Hindlimb muscle (tissue), 1 donor: ENCODE results near the gene ANTXR2. TPM values are rescaled to one million over a fixed set of nuclear protein-coding genes. Genes with fewer than 3 reads are reported as not detected.
"Not testable (repeated sequence)": the region's sequence is repeated elsewhere in the genome, so short reads cannot be mapped to it uniquely, and the experiment has no call there.

Experiments
- DNase-seq: peaks from one replicate; pipeline ENCODE4 v3.0.0-alpha.2; 2013
- polyA plus RNA-seq: library from polyadenylated mRNA; unstranded; fragments of 120-200 nt; gene quantifications from one replicate; pipeline ENCODE4 v1.2.1, GENCODE V29; 2013; ENCODE audit not compliant: insufficient read length

ANTXR2 gene
- 94.7 TPM for polyA plus RNA-seq

- DNase-seq: peak; percentile 86
These were observed at the start of gene ANTXR2 for GRCh38 chr4:80072744-80073472. TSS of gene ANTXR2 (minus strand) at chr4:80073229. CDS start at chr4:80072560, 669 bp downstream.

DNA sequence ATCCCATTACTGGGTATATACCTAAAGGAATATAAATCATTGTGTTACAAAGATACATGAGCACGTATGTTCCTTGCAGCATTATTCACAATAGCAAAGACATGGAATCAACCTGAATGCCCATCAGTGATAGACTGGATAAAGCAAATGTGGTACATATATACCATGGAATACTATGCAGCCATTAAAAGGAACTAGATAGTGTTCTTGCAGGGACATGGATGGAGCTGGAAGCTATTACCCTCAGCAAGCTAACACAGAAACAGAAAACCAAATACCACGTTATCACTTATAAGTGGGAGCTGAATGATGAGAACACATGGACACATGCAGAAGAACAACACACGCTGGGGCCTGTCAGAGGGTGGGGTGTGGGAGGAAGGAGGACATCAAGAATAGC lies 48.8 kb upstream of the ANTXR2 start:
- not testable (repeated sequence) for DNase-seq

- DNase-seq: not testable (repeated sequence)
These were observed 46.6 kb upstream of the ANTXR2 start for GRCh38 chr4:80119620-80120019.

GRCh38 chr4:80116516-80116915 lies 43.5 kb upstream of the ANTXR2 start:
- no peak for DNase-seq

- DNase-seq: no peak
These were observed 42.5 kb upstream of the ANTXR2 start for GRCh38 chr4:80115368-80116181.

DNA sequence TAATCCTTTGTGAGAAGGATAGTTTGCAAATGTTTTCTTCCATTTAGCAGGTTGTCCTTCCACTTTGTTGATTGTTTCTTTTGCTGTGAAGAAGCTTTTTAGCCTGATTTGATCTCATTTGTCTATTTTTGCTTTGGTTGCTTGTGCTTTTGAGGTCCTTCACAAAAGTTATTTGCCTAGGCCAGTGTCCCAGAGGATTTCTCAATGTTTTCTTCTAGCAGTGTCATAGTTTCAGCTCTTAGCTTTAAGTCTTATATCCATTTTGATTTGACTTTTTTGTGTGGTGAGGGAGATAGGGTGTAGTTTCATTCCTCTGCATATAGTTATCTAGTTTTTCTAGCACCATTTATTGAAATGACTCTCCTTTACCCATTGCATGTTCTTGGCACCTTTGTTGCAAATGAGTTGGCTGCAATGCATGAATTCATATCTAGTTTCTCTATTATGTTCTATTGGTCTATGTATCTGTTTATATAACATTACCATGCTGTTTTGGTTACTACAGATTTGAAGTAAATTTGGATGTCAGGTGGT lies 41.8 kb upstream of the ANTXR2 start:
- DNase-seq: no peak

DNA sequence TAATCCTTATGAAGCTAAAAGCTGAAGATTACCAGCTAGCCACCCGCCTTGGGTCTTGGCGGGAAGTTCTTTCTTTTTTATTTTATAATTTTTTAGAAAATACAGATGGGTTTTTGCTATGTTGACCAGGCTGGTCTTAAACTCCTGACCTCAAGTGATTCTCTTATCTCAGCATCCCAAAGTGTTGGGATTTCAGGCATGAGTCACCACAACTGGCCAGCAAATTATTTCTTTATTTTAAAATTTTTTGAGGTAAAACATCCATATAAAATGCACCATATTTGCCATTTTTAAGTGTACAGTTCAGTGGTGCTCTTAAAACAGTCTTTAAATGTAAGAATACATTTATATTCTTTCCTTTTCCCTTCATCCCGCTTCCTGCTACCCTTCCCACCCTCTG lies 40.6 kb upstream of the ANTXR2 start:
- no peak for DNase-seq

DNA sequence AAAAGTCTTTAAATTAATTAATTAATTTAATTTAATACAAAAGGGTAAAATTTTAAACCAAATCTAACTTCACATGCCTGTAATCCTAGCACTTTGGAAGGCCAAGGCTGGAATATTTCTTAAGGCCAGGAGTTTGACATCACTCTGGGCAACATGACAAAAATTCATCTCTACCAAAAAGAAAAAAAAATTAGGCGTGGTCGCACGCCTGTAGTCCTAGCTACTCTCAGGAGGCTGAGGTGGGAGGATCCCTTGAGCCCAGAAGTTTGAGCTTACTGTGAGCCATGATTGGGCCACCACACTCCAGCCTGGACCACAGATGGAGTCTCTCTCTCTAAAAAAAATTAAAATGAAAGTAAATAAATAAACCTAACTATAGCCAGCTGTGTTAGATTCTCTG lies 39.2 kb upstream of the ANTXR2 start:
- peak; percentile 69 for DNase-seq

GRCh38 chr4:80111276-80111675 lies 38.2 kb upstream of the ANTXR2 start:
- DNase-seq: no peak

DNA sequence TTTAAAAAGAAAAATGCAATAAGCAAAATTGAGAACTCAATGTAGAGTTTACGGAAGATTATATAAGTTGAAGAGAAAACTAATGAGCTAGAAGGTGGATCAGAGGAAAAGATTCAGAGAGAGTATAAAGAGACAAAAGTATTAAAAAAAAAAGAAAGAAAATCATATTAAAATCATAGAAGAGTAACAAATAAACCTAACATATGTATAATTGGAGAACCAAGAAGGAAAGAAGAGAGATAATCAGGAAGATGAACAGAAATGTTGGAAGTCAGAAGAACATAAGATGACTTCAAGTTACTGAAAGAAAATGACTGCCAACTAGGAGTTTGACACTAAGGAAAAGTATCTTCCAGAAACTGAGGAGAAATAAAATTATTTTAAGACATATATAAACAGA lies 34.3 kb upstream of the ANTXR2 start:
- DNase-seq: no peak

- DNase-seq: no peak
These were observed 31.9 kb upstream of the ANTXR2 start for GRCh38 chr4:80104927-80105326.

DNA sequence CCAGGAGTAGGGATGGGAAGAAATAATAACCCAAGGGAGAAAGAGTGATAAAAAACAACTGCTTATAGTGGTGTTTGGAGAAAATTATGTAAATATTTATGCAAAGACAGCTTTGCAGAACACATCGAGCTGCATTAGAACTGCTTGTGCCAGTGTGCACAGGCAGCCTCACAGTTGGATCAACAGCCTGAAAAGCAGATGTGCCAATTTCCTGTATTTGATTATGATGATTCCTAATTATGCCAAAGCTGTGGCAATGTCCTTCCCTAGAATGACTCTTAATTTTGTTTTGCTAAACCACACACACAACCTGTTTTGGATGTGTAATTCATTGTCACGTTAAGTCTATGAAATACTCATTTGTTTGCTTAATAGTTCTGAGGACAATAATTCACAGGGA lies 30.6 kb upstream of the ANTXR2 start:
- no peak for DNase-seq

GRCh38 chr4:80101792-80102116 lies 28.7 kb upstream of the ANTXR2 start:
- DNase-seq: no peak

DNA sequence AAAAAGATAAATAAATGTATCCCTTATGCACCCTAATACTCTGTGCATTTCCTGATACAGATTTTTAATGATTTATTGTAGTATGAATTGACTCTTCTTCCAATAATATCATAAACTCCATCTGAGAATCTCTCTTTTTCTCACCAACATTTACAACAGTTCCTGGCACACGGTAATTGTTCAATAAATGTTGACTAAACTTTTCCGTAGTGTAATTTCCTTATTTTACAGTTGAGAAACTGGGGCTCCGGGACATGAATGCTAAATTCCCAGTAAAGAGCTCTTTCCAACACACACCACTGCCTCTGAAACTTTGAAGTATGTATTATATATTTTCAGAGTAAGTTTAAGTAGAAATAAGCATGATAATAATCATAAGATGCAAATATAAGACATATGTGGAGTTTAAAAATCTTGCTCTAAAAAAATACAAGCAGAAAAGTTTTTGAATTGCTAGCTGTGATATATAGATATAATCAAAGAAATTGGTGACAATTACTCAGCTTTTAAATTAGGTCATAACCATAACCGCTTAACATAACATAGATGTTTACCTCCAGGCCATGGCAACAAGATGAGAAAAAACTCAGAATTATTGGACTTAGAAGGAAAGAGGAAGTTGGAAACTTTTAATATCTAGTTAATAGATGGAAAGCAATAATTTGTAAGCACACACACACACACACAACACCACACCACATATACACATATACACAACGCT lies 28.2 kb upstream of the ANTXR2 start:
- DNase-seq: no peak

GRCh38 chr4:80099671-80100070 lies 26.6 kb upstream of the ANTXR2 start:
- DNase-seq: no peak

GRCh38 chr4:80098635-80099034 lies 25.6 kb upstream of the ANTXR2 start:
- DNase-seq: no peak

GRCh38 chr4:80097400-80098177 lies 24.6 kb upstream of the ANTXR2 start:
- peak; percentile 66 for DNase-seq

GRCh38 chr4:80096175-80096850 lies 23.3 kb upstream of the ANTXR2 start:
- no peak for DNase-seq

DNA sequence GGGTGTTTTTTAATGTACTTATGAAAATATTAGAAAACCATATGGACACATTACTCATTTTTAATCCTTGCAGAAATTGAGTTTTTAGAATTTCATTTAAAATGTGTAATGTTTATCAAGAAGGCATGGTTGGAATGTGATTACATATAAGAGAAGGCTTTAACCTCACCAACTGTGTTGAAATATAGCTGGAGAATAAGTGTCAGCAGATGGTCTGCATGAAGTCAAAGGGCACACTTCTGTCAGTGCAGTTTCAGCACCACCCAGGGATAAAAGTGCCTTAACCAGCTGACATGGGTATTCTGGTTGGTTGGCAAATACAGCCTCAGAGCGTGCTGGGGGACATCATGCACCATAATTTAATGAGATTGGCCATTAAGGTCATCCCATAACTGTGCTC lies 21.2 kb upstream of the ANTXR2 start:
- no peak for DNase-seq

GRCh38 chr4:80093563-80093962 lies 20.5 kb upstream of the ANTXR2 start:
- no peak for DNase-seq

GRCh38 chr4:80092847-80093246 lies 19.8 kb upstream of the ANTXR2 start:
- DNase-seq: no peak

- no peak for DNase-seq
These were observed 19.1 kb upstream of the ANTXR2 start for GRCh38 chr4:80092088-80092487.
